ENCODE data around the gene CKAP5.

Gene CKAP5

GRCh38 chr11:46761807-46762206 is 84.3 kb downstream of the CKAP5 start:
- DNase-seq: no peak

- DNase-seq: no peak
Measured at GRCh38 chr11:46760429-46761128, 85.5 kb downstream of the CKAP5 start.

GRCh38 chr11:46759196-46759595 is 86.9 kb downstream of the CKAP5 start:
- DNase-seq: no peak

GRCh38 chr11:46755962-46756361 is 90.1 kb downstream of the CKAP5 start:
- DNase-seq: no peak

- DNase-seq: no peak
Measured at GRCh38 chr11:46747150-46747549, 98.9 kb downstream of the CKAP5 start.

GRCh38 chr11:46745995-46746394 is 100.1 kb downstream of the CKAP5 start:
- no peak for DNase-seq

GRCh38 chr11:46745328-46745727 is 100.8 kb downstream of the CKAP5 start:
- DNase-seq: no peak

- DNase-seq: no peak
Measured at GRCh38 chr11:46743693-46744339, 102.3 kb downstream of the CKAP5 start.

GRCh38 chr11:46743043-46743442 is 103.0 kb downstream of the CKAP5 start:
- DNase-seq: no peak

- DNase-seq: no peak
Measured at GRCh38 chr11:46741600-46742484, 104.2 kb downstream of the CKAP5 start.

GRCh38 chr11:46738887-46739286 is 107.2 kb downstream of the CKAP5 start:
- no peak for DNase-seq

GRCh38 chr11:46737699-46738098 is 108.4 kb downstream of the CKAP5 start:
- DNase-seq: no peak

- DNase-seq: no peak
Measured at GRCh38 chr11:46736615-46737014, 109.5 kb downstream of the CKAP5 start.

GRCh38 chr11:46736146-46736545 is 109.9 kb downstream of the CKAP5 start:
- no peak for DNase-seq

GRCh38 chr11:46733234-46733633 is 112.8 kb downstream of the CKAP5 start:
- no peak for DNase-seq

- no peak for DNase-seq
Measured at GRCh38 chr11:46731545-46731944, 114.5 kb downstream of the CKAP5 start.

- no peak for DNase-seq
Measured at GRCh38 chr11:46729110-46730027, 116.7 kb downstream of the CKAP5 start.

GRCh38 chr11:46728659-46729040 is 117.4 kb downstream of the CKAP5 start:
- DNase-seq: no peak

- no peak for DNase-seq
Measured at GRCh38 chr11:46727952-46728658, 118.0 kb downstream of the CKAP5 start.

GRCh38 chr11:46726206-46726862 is 119.7 kb downstream of the CKAP5 start:
- DNase-seq: no peak
